Brain microvascular endothelial cell (primary cell): ENCODE measurements around the gene PDE8A.
A peak's percentile ranks its signal among the peaks of the same experiment; 100 is the strongest.

Source experiments
- DNase-seq: peaks from one replicate; pipeline ENCODE4 v3.0.0-alpha.2; 2020
- H3K27ac ChIP-seq: fragments of 250-450 bp; sonication (Bioruptor Pico); 2 replicates; pipeline ENCODE4 v1.5.1; 2020; ENCODE audit warnings: mild to moderate bottlenecking, moderate library complexity
- H3K27me3 ChIP-seq: fragments of 250-450 bp; sonication (Bioruptor Pico); replicated peaks from 2 replicates; pipeline ENCODE4 v1.5.1; 2020; ENCODE audit warnings: mild to moderate bottlenecking
- H3K36me3 ChIP-seq: fragments of 250-450 bp; sonication (Bioruptor Pico); replicated peaks from 2 replicates; pipeline ENCODE4 v1.5.1; 2020; ENCODE audit warnings: mild to moderate bottlenecking
- H3K4me3 ChIP-seq: 2 replicates; pipeline ENCODE4 v1.5.1; 2011; ENCODE audit warnings: low read depth, mild to moderate bottlenecking, control low read depth, low read length, moderate library complexity
- in situ Hi-C: cut with HindIII; loops from 2 replicates; pipeline ENCODE4 v1.10.0; 2017; ENCODE audit warnings: low sequenced_read_pairs, low pct_ligation_motif_present
- TF ChIP-seq, protein P1 (sequence below): IDR thresholded peaks from 2 replicates; pipeline ENCODE4 v1.5.1; 2011; ENCODE audit warnings: low read depth, mild to moderate bottlenecking, moderate library complexity, low read length, control low read depth, inconsistent platforms; ENCODE audit errors: missing control alignments

Gene PDE8A

GRCh38 chr15:84955089-84955848 is 26.4 kb upstream of the PDE8A start:
- no peaks in the 10 kb centered on the region for H3K27me3 ChIP-seq
- in situ Hi-C loops = no loop called here

GRCh38 chr15:84956199-84956598 is 25.5 kb upstream of the PDE8A start:
- Histone ChIP-seq H3K27ac (no peak overlapping the region), H3K36me3 (no peaks in the 10 kb centered on the region), H3K4me3 (no peak overlapping the region), H3K27me3 (no peaks in the 10 kb centered on the region)
- no peak for DNase-seq
- in situ Hi-C loops = no loop called here
- TF ChIP-seq, protein P1, sequence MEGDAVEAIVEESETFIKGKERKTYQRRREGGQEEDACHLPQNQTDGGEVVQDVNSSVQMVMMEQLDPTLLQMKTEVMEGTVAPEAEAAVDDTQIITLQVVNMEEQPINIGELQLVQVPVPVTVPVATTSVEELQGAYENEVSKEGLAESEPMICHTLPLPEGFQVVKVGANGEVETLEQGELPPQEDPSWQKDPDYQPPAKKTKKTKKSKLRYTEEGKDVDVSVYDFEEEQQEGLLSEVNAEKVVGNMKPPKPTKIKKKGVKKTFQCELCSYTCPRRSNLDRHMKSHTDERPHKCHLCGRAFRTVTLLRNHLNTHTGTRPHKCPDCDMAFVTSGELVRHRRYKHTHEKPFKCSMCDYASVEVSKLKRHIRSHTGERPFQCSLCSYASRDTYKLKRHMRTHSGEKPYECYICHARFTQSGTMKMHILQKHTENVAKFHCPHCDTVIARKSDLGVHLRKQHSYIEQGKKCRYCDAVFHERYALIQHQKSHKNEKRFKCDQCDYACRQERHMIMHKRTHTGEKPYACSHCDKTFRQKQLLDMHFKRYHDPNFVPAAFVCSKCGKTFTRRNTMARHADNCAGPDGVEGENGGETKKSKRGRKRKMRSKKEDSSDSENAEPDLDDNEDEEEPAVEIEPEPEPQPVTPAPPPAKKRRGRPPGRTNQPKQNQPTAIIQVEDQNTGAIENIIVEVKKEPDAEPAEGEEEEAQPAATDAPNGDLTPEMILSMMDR = no peak

More at GRCh38 chr15:84955089-84955848, 26.4 kb upstream of the PDE8A start:
- peak; percentile 76 for DNase-seq
- H3K36me3 ChIP-seq = no peaks in the 10 kb centered on the region
- TF ChIP-seq, protein P1 = peak; percentile 97
- no peak overlapping the region for H3K27ac ChIP-seq
- peak overlapping the region; percentile 38 for H3K4me3 ChIP-seq

DNA sequence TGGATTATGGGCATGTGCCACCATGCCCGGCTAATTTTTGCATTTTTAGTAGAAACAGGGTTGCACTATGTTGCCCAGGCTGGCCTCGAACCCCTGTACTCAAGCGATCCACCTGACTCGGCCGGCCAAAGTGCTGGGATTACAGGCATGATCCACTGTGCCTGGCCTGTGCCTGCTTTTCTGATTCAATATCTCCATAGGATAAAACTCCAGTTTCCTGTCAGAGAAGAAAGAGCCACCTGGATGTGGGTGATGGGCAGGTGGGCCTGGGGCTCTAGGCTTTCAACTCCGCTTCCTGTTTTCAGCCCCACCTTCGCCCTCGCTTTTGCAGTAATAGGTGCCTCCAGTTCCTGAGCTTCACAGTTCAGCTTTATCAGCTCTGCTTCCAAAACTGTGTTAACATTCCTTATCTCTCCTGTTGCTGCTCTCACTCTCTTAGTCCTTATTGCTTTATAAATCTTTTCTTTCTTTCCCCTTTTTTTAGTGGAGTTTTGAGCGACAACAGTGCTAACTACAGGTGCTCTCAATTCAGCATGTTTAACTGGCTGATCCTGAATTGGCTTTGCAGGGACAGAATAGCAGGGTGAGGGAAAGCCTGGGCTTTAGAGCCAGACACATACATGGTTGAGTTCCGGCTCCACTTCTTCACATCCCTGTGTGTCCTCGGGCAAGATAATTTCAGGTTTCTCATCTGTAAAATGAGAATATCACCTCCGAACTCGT is 21.1 kb upstream of the PDE8A start:
- no peak for DNase-seq
- TF ChIP-seq, protein P1 = no peak
- Histone ChIP-seq H3K36me3 (no peaks in the 10 kb centered on the region), H3K27me3 (no peaks in the 10 kb centered on the region), H3K4me3 (no peak overlapping the region), H3K27ac (peak overlapping the region; percentile 5)
- in situ Hi-C loops = no loop called here

DNA sequence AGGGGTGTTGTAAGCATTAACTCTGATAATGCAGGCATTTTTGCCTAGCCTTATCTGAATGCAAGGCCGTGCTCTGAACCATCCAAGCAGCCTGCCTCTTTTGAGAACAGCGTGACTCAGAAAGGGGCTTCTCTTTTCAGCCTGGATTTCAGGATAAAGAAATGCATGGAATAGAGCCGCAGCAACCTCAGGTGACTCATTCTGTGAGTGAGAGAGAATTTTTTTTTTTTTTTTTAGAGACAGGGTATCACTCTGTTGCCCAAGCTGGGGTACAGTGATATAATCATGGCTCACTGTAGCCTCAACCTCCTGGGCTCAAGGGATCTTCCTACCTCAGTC is 20.6 kb upstream of the PDE8A start:
- no peaks in the 10 kb centered on the region for H3K27me3 ChIP-seq
- in situ Hi-C loops = no loop called here
- H3K4me3 ChIP-seq = no peak overlapping the region
- TF ChIP-seq, protein P1 = no peak
- no peaks in the 10 kb centered on the region for H3K36me3 ChIP-seq
- peak overlapping the region; percentile 5 for H3K27ac ChIP-seq
- peak; percentile 81 for DNase-seq

- no peak for DNase-seq
- no peak overlapping the region for H3K27ac ChIP-seq
- H3K4me3 ChIP-seq = no peak overlapping the region
- TF ChIP-seq, protein P1 = no peak
- in situ Hi-C loops = no loop called here
- no peaks in the 10 kb centered on the region for H3K36me3 ChIP-seq
- no peaks in the 10 kb centered on the region for H3K27me3 ChIP-seq
Observed at GRCh38 chr15:84961707-84962106, 19.9 kb upstream of the PDE8A start.
